ENCODE data around the gene ABI2.

GRCh38 chr2:203399031-203399430 is 70.8 kb downstream of the ABI2 start:
- TF ChIP-seq POLR2A (IDR thresholded peaks at IDR 0.05; ENCODE audit: low read length) (no peak), GATA1 (IDR thresholded peaks at IDR 0.05; ENCODE audit: low read depth, low read length) (no peak)

All from erythroblast (primary cell).